Osteoblast (primary cell): ENCODE measurements around the gene SEZ6L. TPM values are rescaled to one million over a fixed set of nuclear protein-coding genes. Genes with fewer than 3 reads are reported as not detected.

Experiments used
- DNase-seq: peaks from one replicate; pipeline ENCODE4 v3.0.0; 2011; ENCODE audit warnings: low spot score, mixed read lengths; ENCODE audit not compliant: insufficient read length; ENCODE audit errors: missing footprints
- H2AFZ ChIP-seq: 2 replicates; pipeline ENCODE4 v1.6.0; 2011; ENCODE audit warnings: mild to moderate bottlenecking, low read length
- H3K27ac ChIP-seq: 2 replicates; pipeline ENCODE4 v1.5.1; 2011; ENCODE audit warnings: mild to moderate bottlenecking, low read depth, low read length, moderate library complexity
- H3K27me3 ChIP-seq: 2 replicates; pipeline ENCODE4 v1.6.0; 2012; ENCODE audit warnings: mild to moderate bottlenecking, control low read depth, inconsistent platforms, low read length, moderate library complexity; ENCODE audit not compliant: insufficient read depth
- H3K36me3 ChIP-seq: 2 replicates; pipeline ENCODE4 v1.5.1; 2011; ENCODE audit warnings: mild to moderate bottlenecking, low read length, control low read depth, moderate library complexity; ENCODE audit not compliant: insufficient read depth
- H3K4me1 ChIP-seq: 2 replicates; pipeline ENCODE4 v1.5.1; 2011; ENCODE audit warnings: mild to moderate bottlenecking, low read length, control low read depth, moderate library complexity; ENCODE audit not compliant: insufficient read depth
- H3K4me2 ChIP-seq: 2 replicates; pipeline ENCODE4 v1.6.0; 2011; ENCODE audit warnings: mild to moderate bottlenecking, low read length; ENCODE audit not compliant: insufficient read depth
- H3K4me3 ChIP-seq: fragments of 200-600 bp; sonication (generic); 3 replicates; pipeline ENCODE4 v1.5.1; 2012; ENCODE audit warnings: mild to moderate bottlenecking, low read length, inconsistent platforms; ENCODE audit not compliant: insufficient read depth
- H3K79me2 ChIP-seq: 2 replicates; pipeline ENCODE4 v1.6.0; 2012; ENCODE audit warnings: mild to moderate bottlenecking, low read length, control low read depth, inconsistent platforms; ENCODE audit not compliant: insufficient read depth
- H3K9me3 ChIP-seq: 2 replicates; pipeline ENCODE4 v1.5.1; 2011; ENCODE audit warnings: low read depth, low read length, control low read depth
- H4K20me1 ChIP-seq: 2 replicates; pipeline ENCODE4 v1.6.0; 2012; ENCODE audit warnings: mild to moderate bottlenecking, low read length, control low read depth; ENCODE audit not compliant: insufficient read depth
- CTCF ChIP-seq: IDR thresholded peaks from 2 replicates; pipeline ENCODE4 v1.5.1; 2011; ENCODE audit warnings: mild to moderate bottlenecking, low read depth, low read length, moderate library complexity; ENCODE audit errors: extremely low read depth
- total RNA-seq: library from RNA; depleted of rRNA; stranded (reverse); fragments of >200 nt; gene quantifications from 2 replicates; pipeline ENCODE4 v1.2.3, GENCODE V29; 2012

SEZ6L gene
- total RNA-seq, 1 donor = not detected

- TF ChIP-seq CTCF = no peak
- Histone ChIP-seq H3K4me3 (no peak overlapping the region), H3K79me2 (no peaks in the 10 kb centered on the region)
Measured at GRCh38 chr22:26127556-26127955, 41.7 kb upstream of the SEZ6L start.

GRCh38 chr22:26131589-26132154 lies 37.6 kb upstream of the SEZ6L start:
- Histone ChIP-seq H4K20me1 (no peaks in the 10 kb centered on the region), H3K27ac (no peak overlapping the region), H3K4me3 (no peak overlapping the region), H3K4me2 (no peak overlapping the region), H3K36me3 (no peaks in the 10 kb centered on the region), H2AFZ (no peak overlapping the region), H3K79me2 (no peaks in the 10 kb centered on the region), H3K27me3 (no peaks in the 10 kb centered on the region), H3K9me3 (no peaks in the 10 kb centered on the region), H3K4me1 (no peaks in the 10 kb centered on the region)
- no peak for DNase-seq
- TF ChIP-seq CTCF = no peak

More at GRCh38 chr22:26127556-26127955, 41.7 kb upstream of the SEZ6L start:
- Histone ChIP-seq H3K27ac (no peak overlapping the region), H3K4me2 (no peak overlapping the region), H2AFZ (no peak overlapping the region), H3K36me3 (no peaks in the 10 kb centered on the region), H3K27me3 (no peaks in the 10 kb centered on the region), H3K4me1 (no peaks in the 10 kb centered on the region), H3K9me3 (no peaks in the 10 kb centered on the region), H4K20me1 (no peaks in the 10 kb centered on the region)
- DNase-seq = no peak

- Histone ChIP-seq H3K27ac (no peak overlapping the region), H3K27me3 (no peaks in the 10 kb centered on the region), H3K4me2 (no peak overlapping the region), H3K9me3 (no peaks in the 10 kb centered on the region), H3K79me2 (no peaks in the 10 kb centered on the region), H2AFZ (no peak overlapping the region), H3K4me1 (no peaks in the 10 kb centered on the region), H4K20me1 (no peaks in the 10 kb centered on the region), H3K4me3 (no peak overlapping the region), H3K36me3 (no peaks in the 10 kb centered on the region)
- TF ChIP-seq CTCF = no peak
- no peak for DNase-seq
Measured at GRCh38 chr22:26134654-26135330, 34.5 kb upstream of the SEZ6L start.

GRCh38 chr22:26135806-26136205 lies 33.5 kb upstream of the SEZ6L start:
- TF ChIP-seq CTCF = no peak
- no peak overlapping the region for H3K4me2 ChIP-seq
- no peak overlapping the region for H2AFZ ChIP-seq
- no peak overlapping the region for H3K4me3 ChIP-seq
- no peaks in the 10 kb centered on the region for H3K36me3 ChIP-seq
- H3K27me3 ChIP-seq = no peaks in the 10 kb centered on the region
- no peak for DNase-seq
- H3K4me1 ChIP-seq = no peaks in the 10 kb centered on the region
- no peak overlapping the region for H3K27ac ChIP-seq
- H4K20me1 ChIP-seq = no peaks in the 10 kb centered on the region
- H3K9me3 ChIP-seq = no peaks in the 10 kb centered on the region
- no peaks in the 10 kb centered on the region for H3K79me2 ChIP-seq
